Measurements from ENCODE around the gene SCARF1.

Gene SCARF1

DNA sequence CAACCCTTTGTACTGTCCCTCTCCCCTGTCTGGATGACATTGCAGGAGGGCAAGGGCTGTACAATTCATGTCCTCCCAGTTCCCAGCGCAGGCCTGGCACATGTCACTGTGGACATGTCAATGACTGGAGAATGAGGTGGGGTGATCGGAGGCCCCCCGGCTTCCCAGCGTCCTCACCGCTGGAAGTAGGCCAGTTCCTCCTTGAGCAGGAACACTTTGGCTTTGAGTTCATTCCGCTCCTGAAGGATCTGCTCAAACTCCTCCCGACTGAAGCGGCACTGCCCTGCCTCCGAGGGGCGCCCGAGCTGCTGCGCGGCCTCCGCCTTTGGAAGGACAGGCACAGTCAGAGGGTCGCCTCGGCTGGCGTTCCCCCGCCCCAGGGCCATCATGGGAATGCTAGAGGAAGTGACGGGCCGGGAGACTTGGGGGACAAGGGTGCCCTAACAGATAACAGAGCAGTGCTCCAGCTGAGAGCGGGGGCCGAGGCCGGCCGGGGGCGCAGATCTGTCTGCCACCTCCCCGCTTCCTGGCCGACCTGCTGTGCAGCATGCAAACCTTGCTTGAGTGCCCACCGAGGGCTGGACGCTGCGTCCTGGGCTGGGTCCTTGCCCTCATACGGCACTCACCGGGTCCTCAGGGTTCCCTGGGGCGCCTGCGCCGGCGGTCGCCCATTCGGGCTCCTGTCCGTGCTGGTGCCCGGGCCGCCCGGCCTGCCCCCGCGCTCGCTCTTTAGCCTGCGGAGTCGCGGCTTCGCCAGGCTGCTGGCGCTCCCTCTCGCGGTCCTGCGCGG, 2.8 kb upstream of the SCARF1 start:
- in situ Hi-C loops (cut with HindIII; ENCODE audit: low sequenced_read_pairs), result no loop called here

GRCh38 chr17:1647802-1648171, 2.3 kb upstream of the SCARF1 start:
- in situ Hi-C loops (cut with HindIII; ENCODE audit: low sequenced_read_pairs), result no loop called here

- in situ Hi-C loops (cut with HindIII; ENCODE audit: low sequenced_read_pairs), result no loop called here
These were observed 805 bp upstream of the SCARF1 start for GRCh38 chr17:1646199-1646875.

DNA sequence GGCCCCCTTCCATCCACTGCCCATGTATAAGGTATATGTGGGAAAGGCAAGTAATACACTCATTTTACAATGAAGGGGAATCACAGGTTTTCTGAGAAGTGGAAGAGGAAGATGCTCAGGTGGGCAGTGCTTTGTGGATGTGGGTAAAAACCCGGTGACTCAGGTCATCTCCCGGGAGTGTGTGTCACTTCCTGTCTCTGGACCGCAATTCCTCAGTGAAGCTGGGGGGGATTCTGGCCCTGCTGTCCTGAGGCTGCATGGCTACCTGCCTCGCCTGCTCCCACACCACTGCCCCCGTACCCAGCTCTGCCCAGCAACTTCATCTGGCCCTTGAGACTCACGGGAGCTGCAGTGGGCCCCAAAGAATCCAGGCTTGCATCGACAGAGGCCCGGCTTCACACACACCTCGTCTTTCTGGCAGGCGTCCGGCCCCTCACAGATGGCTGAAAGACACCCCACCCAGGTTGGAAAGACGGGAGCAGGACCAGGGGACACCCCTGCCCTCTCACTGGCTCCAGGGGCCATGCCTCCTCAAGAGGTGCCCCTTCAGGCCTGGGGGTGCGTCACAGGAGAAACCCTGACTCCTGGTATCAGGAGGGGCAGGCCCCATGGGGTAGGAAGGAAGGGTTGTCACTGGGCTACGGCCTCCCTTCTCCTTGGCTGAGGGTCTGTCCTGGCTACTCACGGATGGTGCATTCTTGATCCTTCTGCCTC, 882 bp downstream of the SCARF1 start:
- in situ Hi-C loops (cut with HindIII; ENCODE audit: low sequenced_read_pairs), result no loop called here

DNA sequence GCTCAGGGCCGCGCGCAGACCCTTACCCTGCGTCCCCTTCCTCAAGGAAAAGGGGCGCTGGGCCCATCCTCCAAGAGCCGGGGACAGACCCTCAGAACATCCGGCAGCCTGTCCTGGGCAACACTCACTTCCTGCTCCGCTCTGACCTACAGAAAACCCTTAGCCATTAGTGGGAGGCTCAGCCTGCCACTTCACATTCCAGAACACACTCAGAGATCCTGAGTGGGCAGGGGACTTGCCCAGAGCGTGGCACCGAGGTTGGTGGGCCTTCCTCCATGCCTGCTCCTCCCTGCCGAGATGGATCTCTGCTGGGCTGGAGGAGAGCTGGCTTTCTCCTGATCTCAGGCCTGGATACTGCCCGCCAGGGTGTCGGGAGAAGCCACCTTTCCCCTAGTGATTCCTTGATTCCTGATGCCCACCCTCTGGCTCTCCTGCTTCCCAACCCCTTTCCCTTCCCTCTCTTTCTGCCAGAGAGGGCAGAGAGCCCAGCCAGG, 1.5 kb downstream of the SCARF1 start:
- in situ Hi-C loops (cut with HindIII; ENCODE audit: low sequenced_read_pairs), result no loop called here

- in situ Hi-C loops (cut with HindIII; ENCODE audit: low sequenced_read_pairs), result no loop called here
These were observed 2.1 kb downstream of the SCARF1 start for GRCh38 chr17:1643293-1643998.

DNA sequence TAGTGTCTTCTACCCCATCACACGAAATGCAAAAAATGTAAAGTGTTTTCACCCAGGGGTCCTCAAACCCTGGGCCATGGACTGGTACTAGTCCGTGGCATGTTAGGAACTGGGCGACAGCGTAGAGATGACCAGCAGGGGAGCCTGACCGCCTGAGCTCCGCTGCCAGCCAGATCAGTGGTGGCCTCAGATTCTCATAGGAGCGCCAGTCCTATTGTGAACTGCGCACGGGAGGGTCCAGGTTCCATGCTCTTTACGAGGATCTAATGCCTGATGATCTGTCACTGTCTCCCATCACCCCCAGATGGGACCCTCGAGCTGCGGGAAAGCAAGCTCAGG, 4.5 kb downstream of the SCARF1 start:
- in situ Hi-C loops (cut with HindIII; ENCODE audit: low sequenced_read_pairs), result no loop called here

GRCh38 chr17:1640329-1641064, 5.0 kb downstream of the SCARF1 start:
- in situ Hi-C loops (cut with HindIII; ENCODE audit: low sequenced_read_pairs), result no loop called here

GRCh38 chr17:1639549-1640180, 5.9 kb downstream of the SCARF1 start:
- in situ Hi-C loops (cut with HindIII; ENCODE audit: low sequenced_read_pairs), result loop anchor here (10.0 kb wide), 1 partner anchor 385 kb away; no protein-coding TSS in a partner anchor

DNA sequence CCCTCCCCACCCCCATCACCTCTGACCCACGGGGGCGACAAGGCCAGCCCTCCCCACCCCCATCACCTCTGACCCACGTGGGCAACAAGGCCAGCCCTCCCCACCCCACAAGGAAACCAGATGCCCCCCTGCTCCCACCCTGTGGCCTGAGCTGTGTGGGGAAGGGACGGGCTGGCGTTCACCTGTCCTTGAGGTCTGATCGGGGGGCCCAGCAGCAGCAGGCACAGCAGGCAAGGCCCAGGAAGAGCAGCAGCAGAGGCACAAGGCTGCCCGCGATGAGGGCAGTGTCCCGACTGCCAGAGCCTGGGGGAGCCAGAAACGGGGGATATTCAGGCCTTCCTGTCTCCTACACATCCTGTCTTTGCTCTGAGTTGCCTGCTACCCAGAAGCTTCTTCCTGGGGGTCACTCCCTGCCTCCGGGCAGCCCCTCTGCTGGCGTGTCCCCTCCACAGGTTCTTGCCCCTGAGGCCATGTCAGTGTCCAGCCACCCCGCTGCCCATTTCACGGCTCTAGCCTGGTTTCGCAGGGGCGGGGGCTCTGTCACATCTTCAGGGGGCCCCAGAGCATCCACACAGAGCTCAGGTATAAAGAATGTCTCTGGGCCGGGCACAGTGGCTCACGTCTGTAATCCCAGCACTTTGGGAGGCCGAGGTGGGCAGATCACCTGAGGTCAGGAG, 6.8 kb downstream of the SCARF1 start:
- in situ Hi-C loops (cut with HindIII; ENCODE audit: low sequenced_read_pairs), result loop anchor here (10.0 kb wide), 1 partner anchor 384 kb away; no protein-coding TSS in a partner anchor

DNA sequence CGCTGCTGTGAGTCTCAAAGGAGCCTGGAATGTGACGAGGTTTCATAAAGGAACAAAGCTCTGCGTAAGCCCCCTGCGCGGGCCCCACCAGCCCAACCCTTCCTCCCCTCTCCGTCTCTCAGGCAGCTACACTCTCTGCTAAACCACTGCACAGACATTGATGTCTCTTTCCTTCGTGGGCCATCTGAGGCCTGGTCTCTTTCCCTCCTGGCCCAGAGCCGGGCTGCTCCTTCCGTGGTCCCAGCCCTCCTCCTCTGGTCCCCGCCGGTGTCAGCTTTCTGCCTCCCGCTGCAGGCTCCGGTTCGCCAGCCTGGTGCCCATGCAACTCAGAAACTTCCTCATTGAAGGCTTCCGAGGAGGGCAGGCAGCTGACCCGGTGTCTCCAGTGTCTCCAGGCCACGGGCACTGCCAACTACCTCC, 7.4 kb downstream of the SCARF1 start:
- in situ Hi-C loops (cut with HindIII; ENCODE audit: low sequenced_read_pairs), result loop anchor here (10.0 kb wide), 1 partner anchor 383 kb away; no protein-coding TSS in a partner anchor

GRCh38 chr17:1636732-1637285, 8.7 kb downstream of the SCARF1 start:
- in situ Hi-C loops (cut with HindIII; ENCODE audit: low sequenced_read_pairs), result loop anchor here (10.0 kb wide), 1 partner anchor 382 kb away; no protein-coding TSS in a partner anchor

DNA sequence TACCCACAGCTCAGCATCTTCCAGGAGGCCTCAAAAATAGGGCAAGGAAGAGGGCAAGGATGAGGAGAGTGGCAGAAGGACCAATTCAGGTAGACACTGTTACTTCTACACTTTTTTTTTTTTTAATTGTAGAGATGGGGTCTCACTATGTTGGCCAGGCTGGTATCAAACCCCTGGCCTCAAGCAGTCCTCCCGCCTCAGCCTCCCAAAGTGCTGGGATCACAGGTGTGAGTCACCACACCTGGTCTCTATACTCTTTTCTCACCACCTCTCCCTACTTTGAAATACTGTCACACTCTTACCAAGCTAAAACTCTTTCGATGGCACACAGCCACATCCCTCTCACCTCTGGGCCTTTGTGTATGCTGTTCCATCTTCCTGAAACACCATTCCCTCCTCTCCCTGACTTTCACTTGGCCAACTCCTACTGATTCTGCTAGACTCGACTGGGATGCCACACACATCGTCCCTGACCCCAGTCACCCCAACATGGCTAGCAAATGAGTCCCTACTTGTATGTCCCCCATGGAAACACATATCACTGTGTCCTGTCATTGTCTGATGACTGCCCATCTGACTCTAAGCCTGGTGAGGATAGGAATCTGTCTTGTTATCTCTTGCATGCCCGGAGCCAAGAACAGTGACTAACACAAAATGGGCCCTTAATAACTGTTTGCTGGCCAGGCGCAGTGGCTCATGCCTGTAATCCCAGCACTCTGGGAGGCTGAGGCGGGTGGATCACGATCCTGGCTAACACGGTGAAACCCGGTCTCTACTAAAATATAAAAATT, 9.7 kb downstream of the SCARF1 start:
- in situ Hi-C loops (cut with HindIII; ENCODE audit: low sequenced_read_pairs), result loop anchor here (10.0 kb wide), 1 partner anchor 381 kb away; no protein-coding TSS in a partner anchor

DNA sequence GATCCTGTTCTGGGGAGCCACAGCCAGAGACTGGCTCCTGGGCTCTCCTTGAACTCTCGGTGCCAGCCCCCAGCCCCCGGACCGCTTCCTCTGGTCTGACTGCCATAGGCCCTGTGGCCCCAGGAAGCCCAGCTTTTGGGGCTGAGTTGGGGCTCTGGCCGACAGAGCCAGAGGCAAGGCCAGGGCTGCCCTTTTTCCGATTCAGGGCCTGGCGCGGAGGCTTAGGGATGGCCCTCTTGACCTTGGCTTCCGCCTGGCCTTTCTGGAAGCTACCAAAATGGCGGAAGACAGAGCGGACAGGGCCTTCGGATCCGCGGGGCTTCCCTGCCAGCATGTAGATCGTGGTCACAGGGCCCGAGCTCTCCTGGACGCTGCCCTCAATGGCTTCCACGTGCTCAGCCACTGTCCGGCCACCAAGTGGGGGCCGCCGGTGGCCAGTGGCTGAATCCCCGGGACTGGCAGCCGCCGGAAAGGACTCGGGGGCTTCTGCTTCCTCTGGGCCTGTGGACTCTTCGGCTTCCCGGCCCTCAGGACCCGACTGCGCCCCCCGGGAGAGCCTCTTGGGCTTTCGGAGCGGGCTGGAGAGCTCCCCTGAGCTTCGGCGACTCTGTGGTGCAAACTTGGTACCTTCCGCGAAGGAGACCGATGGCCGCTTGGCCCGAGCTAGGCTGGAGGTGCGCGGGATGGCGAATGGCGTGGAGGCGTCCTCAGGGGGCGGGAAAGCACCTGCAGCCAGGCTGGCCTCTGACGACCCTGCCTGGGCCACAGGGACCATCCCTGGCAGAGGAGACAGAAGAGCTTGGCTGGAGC, 10.5 kb downstream of the SCARF1 start:
- in situ Hi-C loops (cut with HindIII; ENCODE audit: low sequenced_read_pairs), result loop anchor here (10.0 kb wide), 1 partner anchor 380 kb away; no protein-coding TSS in a partner anchor

- in situ Hi-C loops (cut with HindIII; ENCODE audit: low sequenced_read_pairs), result loop anchor here (10.0 kb wide), 1 partner anchor 376 kb away; no protein-coding TSS in a partner anchor
These were observed 14.9 kb downstream of the SCARF1 start for GRCh38 chr17:1630662-1631061.

DNA sequence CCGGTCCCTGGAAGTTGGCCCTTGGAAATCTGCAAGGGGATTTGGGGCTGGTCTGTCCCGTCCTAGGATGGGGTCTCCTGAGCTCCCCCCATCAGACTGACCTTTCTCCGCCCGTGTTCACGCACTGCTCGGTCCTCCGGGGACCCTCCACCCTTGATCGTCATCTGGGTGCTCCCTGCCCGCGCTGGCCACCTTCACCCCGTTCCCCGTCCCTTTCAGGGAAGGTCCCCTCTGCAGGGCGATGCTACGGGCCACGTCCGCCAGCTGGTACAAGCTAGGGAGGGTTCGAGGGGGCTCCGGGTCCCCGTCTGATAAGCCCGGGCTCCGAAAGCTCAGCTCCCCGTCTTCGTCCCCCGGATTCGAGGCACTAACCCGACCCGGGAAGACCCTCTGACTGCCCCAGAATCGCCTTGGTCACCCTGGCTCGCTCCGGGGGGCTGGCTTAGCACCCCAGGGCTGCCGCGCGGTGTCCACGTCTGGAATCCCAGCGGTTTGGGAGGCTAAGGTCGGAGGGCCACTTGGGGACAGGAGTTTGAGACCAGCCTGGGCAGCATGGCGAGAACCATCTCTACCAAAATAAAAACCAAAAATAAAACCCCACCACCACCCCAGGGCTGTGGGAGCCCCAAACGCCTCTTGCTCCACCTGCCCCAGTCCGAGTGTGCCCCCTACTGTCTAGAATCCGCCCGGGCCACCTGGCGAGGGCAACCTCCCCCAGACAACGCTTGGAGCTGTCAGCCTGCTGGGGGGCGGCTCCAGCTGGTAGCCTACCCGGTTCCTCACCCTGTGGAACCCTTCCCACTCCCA, 15.8 kb downstream of the SCARF1 start:
- in situ Hi-C loops (cut with HindIII; ENCODE audit: low sequenced_read_pairs), result loop anchor here (10.0 kb wide), 1 partner anchor 375 kb away; no protein-coding TSS in a partner anchor

Data from endothelial cell of hepatic sinusoid (primary cell).